ENCODE measurements around the gene OGFOD1. TPM values are rescaled to one million over a fixed set of nuclear protein-coding genes. Genes with fewer than 3 reads are reported as not detected.

The OGFOD1 gene
- total RNA-seq, 1 donor from 2014 or later = 44.3 TPM

- DNase-seq (ENCODE audit: low spot score) = no peak
Measured at GRCh38 chr16:56525236-56525635, 73.9 kb downstream of the OGFOD1 start.

Other genes with a start within 250 kb of the OGFOD1 start
- 97.2 TPM for gene AMFR, start 26.0 kb upstream of the OGFOD1 start, total RNA-seq
- gene NUDT21, start 222 bp upstream of the OGFOD1 start, total RNA-seq = 128 TPM
- gene BBS2, start 68.5 kb downstream of the OGFOD1 start, total RNA-seq = 62.6 TPM
- not detected for gene MT4, start 113.5 kb downstream of the OGFOD1 start, total RNA-seq
- 1.5 TPM for gene MT3, start 138.0 kb downstream of the OGFOD1 start, total RNA-seq
- gene MT2A, start 157.0 kb downstream of the OGFOD1 start, total RNA-seq = 113 TPM
- 98.7 TPM for gene MT1E, start 174.2 kb downstream of the OGFOD1 start, total RNA-seq
- 18.8 TPM for gene MT1M, start 181.1 kb downstream of the OGFOD1 start, total RNA-seq
- 22.3 TPM for gene MT1A, start 187.1 kb downstream of the OGFOD1 start, total RNA-seq
- gene MT1B, start 200.3 kb downstream of the OGFOD1 start, total RNA-seq = not detected
- gene MT1F, start 206.4 kb downstream of the OGFOD1 start, total RNA-seq = 8.7 TPM
- gene MT1G, start 216.5 kb downstream of the OGFOD1 start, total RNA-seq = 2.9 TPM
- gene MT1H, start 218.3 kb downstream of the OGFOD1 start, total RNA-seq = not detected
- 110 TPM for gene MT1X, start 230.9 kb downstream of the OGFOD1 start, total RNA-seq